Fibroblast of skin of left biceps (primary cell): Measurements from ENCODE around the gene CCDC40.
"Not testable (repeated sequence)": the region's sequence is repeated elsewhere in the genome, so short reads cannot be mapped to it uniquely, and the experiment has no call there.

ENCODE experiments used
- DNase-seq, 2 experiments: peaks; one replicate each; pipeline ENCODE4 v3.0.0-alpha.2; 2013; ENCODE audit warnings: low read depth in 2 of 2

The CCDC40 gene

DNA sequence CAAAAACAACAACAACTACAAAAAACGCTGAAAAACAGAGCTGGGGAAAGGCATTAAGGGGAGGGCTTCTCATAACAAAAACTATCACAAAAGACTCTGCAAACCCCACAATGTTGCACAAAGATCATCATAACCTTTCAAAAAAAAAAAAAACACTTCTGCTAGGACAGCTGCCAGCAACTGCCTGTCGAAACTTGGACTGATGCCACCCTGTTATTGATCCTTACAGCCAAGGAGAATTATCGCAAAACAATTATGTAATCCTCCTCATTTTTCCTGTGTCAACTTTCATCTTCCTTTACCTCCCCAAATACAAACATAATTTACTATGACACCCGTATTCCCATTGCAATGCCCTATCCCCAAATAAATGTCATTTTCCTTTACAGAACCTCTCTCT is 9.3 kb downstream of the CCDC40 start:
- DNase-seq, result no peak

DNA sequence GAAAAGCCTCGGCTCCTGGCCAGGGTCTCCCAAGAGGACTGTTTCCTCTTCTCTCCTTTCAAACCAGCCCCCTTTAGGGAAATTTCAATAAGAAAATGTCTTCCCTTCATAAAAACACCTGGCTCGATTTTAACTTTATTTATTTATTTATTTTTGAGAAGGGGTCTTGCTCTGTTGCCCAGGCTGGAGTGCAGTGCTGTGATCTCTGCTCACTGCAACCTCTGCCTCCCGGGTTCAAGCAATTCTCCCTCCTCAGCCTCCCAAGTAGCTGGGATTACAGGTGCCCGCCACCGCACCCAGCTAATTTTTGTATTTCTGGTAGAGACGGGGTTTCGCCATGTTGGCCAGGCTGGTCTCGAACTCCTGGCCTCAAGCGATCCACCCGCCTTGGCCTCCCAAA is 10.3 kb downstream of the CCDC40 start:
- not testable (repeated sequence) for DNase-seq

GRCh38 chr17:80047176-80047575 is 10.7 kb downstream of the CCDC40 start:
- no peak for DNase-seq

DNA sequence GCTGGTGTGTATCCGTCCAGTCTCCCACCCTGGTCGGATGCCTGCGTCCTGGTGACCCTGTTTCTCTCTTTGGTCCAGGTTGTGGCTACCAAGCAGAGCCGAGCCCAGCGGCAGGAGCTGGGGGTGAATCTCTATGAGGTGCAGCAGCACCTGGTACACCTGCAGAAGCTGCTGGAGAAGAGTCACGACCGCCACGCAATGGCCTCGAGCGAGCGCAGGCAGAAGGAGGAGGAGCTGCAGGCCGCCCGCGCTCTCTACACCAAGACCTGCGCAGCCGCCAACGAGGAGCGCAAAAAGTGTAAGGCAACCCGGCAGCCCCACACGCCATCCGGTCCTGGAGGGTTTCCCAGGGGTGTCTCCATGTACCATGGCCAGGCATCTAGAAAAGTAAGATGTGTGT is 13.5 kb downstream of the CCDC40 start:
- no peak for DNase-seq

DNA sequence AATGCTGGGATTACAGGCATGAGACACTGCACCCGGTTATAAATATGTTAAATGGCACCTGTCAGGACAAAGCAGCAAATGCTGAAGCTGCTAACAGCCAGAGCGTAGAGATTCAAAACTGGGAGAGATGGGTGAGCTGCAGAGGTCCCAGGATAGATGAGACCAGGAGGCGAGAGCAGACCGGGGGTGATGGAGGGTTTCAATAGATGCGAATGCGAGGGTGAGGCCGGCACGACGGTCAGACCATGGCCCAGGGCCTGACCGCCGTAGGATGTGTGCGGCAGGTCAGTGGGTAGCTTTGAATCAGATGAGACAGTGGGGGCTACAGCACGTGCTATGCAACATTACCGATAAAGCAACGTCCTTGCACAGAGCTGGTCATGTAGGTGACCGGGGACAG is 14.3 kb downstream of the CCDC40 start:
- DNase-seq, result no peak

GRCh38 chr17:80051681-80052080 is 15.2 kb downstream of the CCDC40 start:
- DNase-seq, result no peak

DNA sequence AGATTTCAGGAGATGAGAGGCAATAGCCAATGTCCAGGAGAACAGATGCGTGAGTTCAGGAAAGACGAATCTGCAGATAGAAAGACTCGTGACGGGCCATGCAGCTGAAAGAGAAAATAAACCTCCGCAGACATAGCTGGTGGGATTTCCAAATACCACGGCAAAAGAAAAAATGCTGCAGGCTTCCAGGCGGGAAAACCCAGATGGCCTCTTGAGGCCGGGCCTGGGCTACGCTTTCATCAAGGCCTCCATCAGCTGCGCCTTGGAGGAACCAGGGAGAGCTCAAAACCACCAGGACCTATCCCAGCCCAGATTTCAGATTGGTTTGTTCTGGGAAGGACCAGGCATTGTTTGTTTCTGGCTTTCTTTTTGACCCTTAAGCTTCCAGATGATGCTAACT is 16.7 kb downstream of the CCDC40 start:
- DNase-seq, result no peak

DNA sequence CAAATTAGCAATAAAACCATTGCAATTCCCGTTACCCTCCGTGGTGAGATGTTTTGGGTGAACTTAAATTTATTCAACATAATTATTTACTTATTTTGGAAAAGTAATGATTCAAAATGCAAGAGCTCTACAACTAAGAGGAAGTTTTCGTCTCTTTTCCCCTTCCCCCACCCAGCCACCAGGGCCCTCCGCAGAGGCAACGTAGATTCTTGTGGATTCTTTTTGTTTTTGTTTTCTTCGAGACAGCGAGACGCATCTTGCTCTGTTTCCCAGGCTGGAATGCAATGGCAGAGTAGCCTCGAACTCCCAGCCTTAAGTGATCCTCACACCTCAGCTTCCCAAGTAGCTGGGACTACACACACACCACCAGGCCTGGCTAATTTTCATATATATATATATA is 19.2 kb downstream of the CCDC40 start:
- DNase-seq, result no peak

GRCh38 chr17:80058311-80058955 is 22.0 kb downstream of the CCDC40 start:
- DNase-seq, result no peak

- no peak for DNase-seq
Observed at GRCh38 chr17:80060644-80061043, 24.2 kb downstream of the CCDC40 start.

GRCh38 chr17:80061421-80061820 is 25.0 kb downstream of the CCDC40 start:
- DNase-seq, result no peak

GRCh38 chr17:80063830-80064585 is 27.6 kb downstream of the CCDC40 start:
- no peak for DNase-seq

DNA sequence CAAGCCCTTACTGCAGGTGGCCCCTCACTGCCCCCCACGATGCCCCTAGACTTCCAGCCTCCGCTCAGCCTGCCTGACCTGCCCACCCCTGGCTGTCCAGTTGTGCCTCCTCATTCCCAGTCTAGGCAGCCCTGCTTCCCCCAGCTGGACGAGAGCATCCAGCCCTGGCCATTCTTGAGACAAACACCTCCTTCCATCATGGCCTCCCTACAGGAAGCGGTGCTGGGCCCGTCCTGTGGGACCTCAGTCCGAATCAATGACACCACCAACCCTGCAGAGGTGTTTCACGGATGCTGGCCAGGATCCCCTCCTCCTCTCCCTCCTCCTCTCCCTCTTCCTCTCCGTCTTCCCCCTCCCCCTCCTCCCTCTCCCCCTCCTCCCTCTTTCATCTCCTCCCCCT is 28.3 kb downstream of the CCDC40 start:
- no peak for DNase-seq

DNA sequence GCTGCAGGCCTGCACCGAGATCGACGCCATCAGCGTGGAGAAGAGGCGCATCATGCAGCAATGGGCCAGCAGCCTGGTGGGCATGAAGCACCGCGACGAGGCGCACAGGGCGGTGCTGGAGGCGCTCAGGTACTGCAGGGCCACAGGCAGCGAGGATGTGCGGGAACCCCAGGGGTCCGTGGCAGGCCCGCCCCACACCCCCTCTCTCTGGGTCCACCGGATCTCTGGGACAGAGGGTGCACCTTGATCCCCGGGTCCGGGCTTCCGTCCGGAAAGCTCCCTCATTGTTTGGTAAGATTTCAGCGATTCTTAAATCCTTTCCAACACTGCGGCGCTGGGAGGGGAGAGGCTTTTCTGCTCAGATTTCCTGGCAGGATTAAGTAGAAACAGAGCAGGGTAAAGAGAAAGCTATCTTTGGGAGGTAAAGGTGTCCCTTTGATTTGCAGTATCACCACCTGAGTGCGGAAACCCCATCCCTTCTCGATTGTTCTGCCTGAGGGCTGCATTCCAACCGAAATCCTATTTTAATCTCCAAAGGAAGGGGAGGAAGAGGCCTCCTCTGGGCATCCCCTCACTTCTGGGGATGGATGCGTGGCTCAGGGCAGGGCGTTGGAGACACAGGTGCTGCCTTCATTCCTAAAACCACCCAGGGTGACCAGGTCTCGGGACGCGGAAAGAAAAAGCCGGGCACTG is 29.2 kb downstream of the CCDC40 start:
- DNase-seq, result no peak

GRCh38 chr17:80067393-80067986 is 31.0 kb downstream of the CCDC40 start:
- DNase-seq, result no peak

DNA sequence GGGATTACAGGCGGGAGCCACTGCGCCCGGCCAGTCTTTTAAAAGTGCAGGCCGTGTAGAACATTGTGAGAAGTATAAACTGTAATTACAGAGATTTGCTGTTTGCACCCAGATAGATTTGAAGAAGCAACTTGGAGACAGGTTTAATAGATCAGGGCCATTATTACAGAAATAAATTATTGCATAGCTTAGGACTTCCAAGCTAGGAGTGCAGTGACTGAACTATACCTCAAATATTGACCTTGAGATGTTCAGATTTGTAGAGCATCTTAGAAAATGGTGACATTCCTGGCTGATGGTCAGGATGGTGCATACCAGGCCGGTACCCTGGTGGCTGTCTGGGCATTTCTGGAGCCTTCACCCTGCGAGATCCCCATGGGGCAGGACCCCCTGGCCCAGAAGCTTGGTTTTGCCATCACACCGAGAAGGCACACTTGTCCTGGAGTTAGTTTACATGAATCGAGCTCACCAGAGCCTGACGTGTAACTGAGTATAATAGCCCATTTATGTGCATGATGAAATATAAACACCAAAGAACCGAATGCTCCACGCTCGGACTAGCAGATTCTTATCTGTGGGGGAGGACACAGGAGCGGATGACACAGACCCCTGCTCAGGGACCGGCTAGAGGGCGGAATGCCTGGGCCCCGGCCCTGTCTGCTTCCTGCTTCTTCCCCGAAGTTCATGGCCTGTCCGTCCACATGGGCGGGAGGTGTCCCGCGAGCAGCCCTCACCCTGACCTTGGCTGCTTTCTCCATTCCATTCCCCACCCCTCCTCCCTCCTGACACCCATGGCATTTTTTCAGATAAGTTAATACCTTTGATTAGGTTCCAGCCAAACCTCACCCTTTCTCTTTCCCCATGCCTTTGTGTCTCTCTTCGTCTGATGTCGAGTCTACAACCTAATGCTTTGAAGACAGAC is 32.1 kb downstream of the CCDC40 start:
- DNase-seq, result no peak

- no peak for DNase-seq
Observed at GRCh38 chr17:80070375-80071115, 34.1 kb downstream of the CCDC40 start.

DNA sequence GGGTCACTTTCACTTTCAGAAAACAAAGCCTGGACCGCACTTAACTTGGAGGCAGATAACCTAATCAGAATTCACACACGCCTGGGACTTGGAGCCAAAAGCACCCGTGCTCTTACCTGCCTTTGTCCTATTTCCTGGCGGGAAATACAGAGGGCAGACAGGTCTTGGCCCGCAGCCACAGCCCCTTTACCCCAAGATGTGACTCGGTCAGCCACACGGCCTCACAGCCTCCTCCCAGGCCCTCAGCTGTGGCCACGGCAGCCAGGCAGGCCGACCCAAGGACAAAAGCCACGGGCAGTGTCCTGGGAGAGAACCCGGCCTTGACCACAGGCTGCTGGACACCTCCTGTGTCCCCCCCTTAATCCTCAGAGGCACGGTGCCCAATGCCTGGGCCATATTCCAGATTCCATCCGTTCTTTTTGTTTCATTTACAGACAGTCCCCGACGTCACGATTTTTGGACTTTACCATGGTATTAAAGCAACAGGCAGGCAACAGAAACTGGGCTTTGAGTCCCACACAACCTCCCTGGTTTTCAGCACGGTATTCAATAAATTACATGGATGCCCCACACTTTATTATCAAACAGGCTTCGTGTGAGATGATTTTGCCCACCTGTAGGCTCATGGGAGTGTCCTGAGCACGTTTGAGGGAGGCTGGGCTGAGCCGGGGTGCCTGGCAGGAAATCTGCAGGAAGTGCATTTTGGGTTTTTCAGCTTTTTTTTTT is 34.8 kb downstream of the CCDC40 start:
- DNase-seq, result no peak

DNA sequence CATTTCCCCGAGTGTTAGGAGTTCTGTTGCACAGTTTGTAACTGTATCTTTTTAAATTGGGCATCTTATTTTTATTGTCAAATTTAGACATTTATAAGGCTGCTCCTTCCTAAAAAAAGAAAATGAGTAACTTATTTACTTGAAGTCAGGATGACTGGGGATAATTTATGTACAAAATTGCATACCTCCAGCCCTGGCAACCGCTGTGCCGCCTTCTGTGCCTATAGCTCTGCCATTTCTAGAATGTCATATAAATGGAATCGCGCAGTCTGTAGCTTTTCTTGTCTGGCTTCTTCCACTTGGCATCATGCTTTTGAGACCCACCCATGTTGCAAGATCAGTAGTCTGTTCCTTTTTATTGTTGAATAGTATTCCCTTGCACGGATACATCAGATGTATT is 36.0 kb downstream of the CCDC40 start:
- DNase-seq, result no peak

DNA sequence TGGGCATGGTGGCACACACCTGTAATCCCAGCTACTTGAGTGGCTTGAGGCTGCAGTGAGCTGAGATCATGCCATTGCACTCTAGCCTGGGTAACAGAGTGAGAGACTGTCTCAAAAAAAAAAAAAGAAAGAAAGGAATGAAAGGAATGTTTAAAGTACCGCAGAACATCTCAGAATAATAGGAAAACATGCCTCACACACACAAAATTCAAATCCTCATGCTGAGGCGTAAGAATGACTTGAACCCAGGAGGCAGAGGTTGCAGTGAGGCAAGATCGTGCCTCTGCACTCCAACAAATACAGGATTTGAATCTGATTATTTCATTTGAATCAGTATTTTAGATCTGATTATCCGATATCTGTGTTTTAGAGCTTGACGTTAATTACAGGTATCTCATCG is 43.6 kb downstream of the CCDC40 start:
- no peak for DNase-seq
